Measurements from ENCODE around the gene BNIP5.

BNIP5 gene

GRCh38 chr6:36381502-36382389 lies 45.1 kb upstream of the BNIP5 start:
- H3K4me1 ChIP-seq (ENCODE audit: insufficient read depth, low read length) = peaks cover 7% of the 10 kb centered on the region
- H3K27ac ChIP-seq (ENCODE audit: low read length) = no peak overlapping the region
- no peaks in the 10 kb centered on the region for H3K9me3 ChIP-seq (ENCODE audit: insufficient read depth, low read length, severe bottlenecking)
- TF ChIP-seq, protein P1, sequence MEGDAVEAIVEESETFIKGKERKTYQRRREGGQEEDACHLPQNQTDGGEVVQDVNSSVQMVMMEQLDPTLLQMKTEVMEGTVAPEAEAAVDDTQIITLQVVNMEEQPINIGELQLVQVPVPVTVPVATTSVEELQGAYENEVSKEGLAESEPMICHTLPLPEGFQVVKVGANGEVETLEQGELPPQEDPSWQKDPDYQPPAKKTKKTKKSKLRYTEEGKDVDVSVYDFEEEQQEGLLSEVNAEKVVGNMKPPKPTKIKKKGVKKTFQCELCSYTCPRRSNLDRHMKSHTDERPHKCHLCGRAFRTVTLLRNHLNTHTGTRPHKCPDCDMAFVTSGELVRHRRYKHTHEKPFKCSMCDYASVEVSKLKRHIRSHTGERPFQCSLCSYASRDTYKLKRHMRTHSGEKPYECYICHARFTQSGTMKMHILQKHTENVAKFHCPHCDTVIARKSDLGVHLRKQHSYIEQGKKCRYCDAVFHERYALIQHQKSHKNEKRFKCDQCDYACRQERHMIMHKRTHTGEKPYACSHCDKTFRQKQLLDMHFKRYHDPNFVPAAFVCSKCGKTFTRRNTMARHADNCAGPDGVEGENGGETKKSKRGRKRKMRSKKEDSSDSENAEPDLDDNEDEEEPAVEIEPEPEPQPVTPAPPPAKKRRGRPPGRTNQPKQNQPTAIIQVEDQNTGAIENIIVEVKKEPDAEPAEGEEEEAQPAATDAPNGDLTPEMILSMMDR (IDR thresholded peaks at IDR 0.05; ENCODE audit: borderline replicate concordance, extremely low read depth, low read length, poor library complexity, severe bottlenecking) = no peak
- no peak for TF ChIP-seq EZH2 (IDR thresholded peaks at IDR 0.05; ENCODE audit: borderline replicate concordance, low read depth, low read length, severe bottlenecking)
- no peak overlapping the region for H3K9ac ChIP-seq (ENCODE audit: low read depth, low read length)
- DNase-seq (no peak), ATAC-seq (ENCODE audit: insufficient read depth, low read depth) (no peak)
- no peaks in the 10 kb centered on the region for H4K20me1 ChIP-seq (ENCODE audit: insufficient read depth, low read length)
- no peak overlapping the region for H3K4me3 ChIP-seq (ENCODE audit: low read depth in 1 of 2, low read length in 2 of 2)
- no peak overlapping the region for H2AFZ ChIP-seq (ENCODE audit: low read depth, low read length)
- H3K79me2 ChIP-seq (ENCODE audit: insufficient read depth, low read length) = no peaks in the 10 kb centered on the region
- H3K4me2 ChIP-seq (ENCODE audit: insufficient read depth, low read length) = no peak overlapping the region
- H3K27me3 ChIP-seq (ENCODE audit: insufficient read depth, low read length, poor library complexity) = peaks cover 37% of the 10 kb centered on the region
- no peaks in the 10 kb centered on the region for H3K36me3 ChIP-seq (ENCODE audit: insufficient read depth, low read length)

GRCh38 chr6:36380166-36380565 lies 43.5 kb upstream of the BNIP5 start:
- Histone ChIP-seq H2AFZ (ENCODE audit: low read depth, low read length) (no peak overlapping the region), H3K4me3 (ENCODE audit: low read depth in 1 of 2, low read length in 2 of 2) (no peak overlapping the region), H3K79me2 (ENCODE audit: insufficient read depth, low read length) (no peaks in the 10 kb centered on the region), H3K4me1 (ENCODE audit: insufficient read depth, low read length) (no peaks in the 10 kb centered on the region), H4K20me1 (ENCODE audit: insufficient read depth, low read length) (no peaks in the 10 kb centered on the region), H3K9ac (ENCODE audit: low read depth, low read length) (no peak overlapping the region), H3K27ac (ENCODE audit: low read length) (no peak overlapping the region), H3K4me2 (ENCODE audit: insufficient read depth, low read length) (no peak overlapping the region), H3K27me3 (ENCODE audit: insufficient read depth, low read length, poor library complexity) (peaks cover 25% of the 10 kb centered on the region), H3K36me3 (ENCODE audit: insufficient read depth, low read length) (no peaks in the 10 kb centered on the region), H3K9me3 (ENCODE audit: insufficient read depth, low read length, severe bottlenecking) (no peaks in the 10 kb centered on the region)
- ATAC-seq (ENCODE audit: insufficient read depth, low read depth) (no peak), DNase-seq (no peak)
- no peak for TF ChIP-seq EZH2 (IDR thresholded peaks at IDR 0.05; ENCODE audit: borderline replicate concordance, low read depth, low read length, severe bottlenecking)
- TF ChIP-seq, protein P1 (IDR thresholded peaks at IDR 0.05; ENCODE audit: borderline replicate concordance, extremely low read depth, low read length, poor library complexity, severe bottlenecking) = no peak

GRCh38 chr6:36378936-36379335 lies 42.2 kb upstream of the BNIP5 start:
- H3K9me3 ChIP-seq (ENCODE audit: insufficient read depth, low read length, severe bottlenecking) = no peaks in the 10 kb centered on the region
- H3K9ac ChIP-seq (ENCODE audit: low read depth, low read length) = no peak overlapping the region
- H3K36me3 ChIP-seq (ENCODE audit: insufficient read depth, low read length) = no peaks in the 10 kb centered on the region
- no peak overlapping the region for H3K27ac ChIP-seq (ENCODE audit: low read length)
- H3K4me1 ChIP-seq (ENCODE audit: insufficient read depth, low read length) = no peaks in the 10 kb centered on the region
- no peak for DNase-seq
- H2AFZ ChIP-seq (ENCODE audit: low read depth, low read length) = no peak overlapping the region
- H3K4me3 ChIP-seq (ENCODE audit: low read depth in 1 of 2, low read length in 2 of 2) = no peak overlapping the region
- H3K27me3 ChIP-seq (ENCODE audit: insufficient read depth, low read length, poor library complexity) = peaks cover 25% of the 10 kb centered on the region
- no peaks in the 10 kb centered on the region for H3K79me2 ChIP-seq (ENCODE audit: insufficient read depth, low read length)
- no peak for TF ChIP-seq EZH2 (IDR thresholded peaks at IDR 0.05; ENCODE audit: borderline replicate concordance, low read depth, low read length, severe bottlenecking)
- TF ChIP-seq, protein P1 (IDR thresholded peaks at IDR 0.05; ENCODE audit: borderline replicate concordance, extremely low read depth, low read length, poor library complexity, severe bottlenecking) = no peak
- no peak overlapping the region for H3K4me2 ChIP-seq (ENCODE audit: insufficient read depth, low read length)
- ATAC-seq (ENCODE audit: insufficient read depth, low read depth) = no peak
- no peaks in the 10 kb centered on the region for H4K20me1 ChIP-seq (ENCODE audit: insufficient read depth, low read length)
